Activated CD4-positive, alpha-beta T cell treated with anti-CD3 and anti-CD28 coated beads for 1 hour (primary cell): Measurements from ENCODE around the gene MICAL3.
"Not testable (repeated sequence)": the region's sequence is repeated elsewhere in the genome, so short reads cannot be mapped to it uniquely, and the experiment has no call there.

ENCODE experiments used
- DNase-seq: peaks from one replicate; pipeline ENCODE4 v3.0.0-alpha.2; 2020

Gene MICAL3

GRCh38 chr22:17951315-17951714 lies 73.0 kb downstream of the MICAL3 start:
- DNase-seq, result no peak

DNA sequence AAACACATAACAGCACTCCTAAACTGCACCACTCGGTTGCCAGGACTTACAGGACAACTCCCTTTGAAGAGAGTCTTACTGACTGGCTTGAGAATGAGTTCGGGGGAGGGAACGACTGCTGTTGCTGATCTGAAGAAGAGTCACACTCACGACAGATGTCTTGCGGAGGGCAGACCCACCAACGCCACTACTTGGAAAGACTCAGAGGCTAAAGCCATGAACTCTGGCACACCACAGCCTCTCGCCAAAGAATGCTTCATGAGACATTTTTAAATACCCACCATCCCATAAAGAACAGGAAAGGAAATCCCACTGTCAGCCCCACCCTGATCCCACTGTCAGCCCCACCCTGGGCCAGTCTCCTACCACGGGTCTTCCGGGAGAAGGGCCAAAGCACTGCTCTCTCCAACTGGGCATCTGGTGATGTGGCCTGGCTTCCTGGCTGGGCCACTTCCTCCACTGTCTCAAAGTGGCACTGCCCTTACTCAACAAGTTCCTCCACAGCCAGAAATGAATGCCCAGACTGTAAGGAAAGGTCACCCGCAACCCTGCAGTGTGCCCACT lies 73.6 kb downstream of the MICAL3 start:
- no peak for DNase-seq

- DNase-seq, result no peak
Observed at GRCh38 chr22:17949642-17950473, 74.5 kb downstream of the MICAL3 start.

DNA sequence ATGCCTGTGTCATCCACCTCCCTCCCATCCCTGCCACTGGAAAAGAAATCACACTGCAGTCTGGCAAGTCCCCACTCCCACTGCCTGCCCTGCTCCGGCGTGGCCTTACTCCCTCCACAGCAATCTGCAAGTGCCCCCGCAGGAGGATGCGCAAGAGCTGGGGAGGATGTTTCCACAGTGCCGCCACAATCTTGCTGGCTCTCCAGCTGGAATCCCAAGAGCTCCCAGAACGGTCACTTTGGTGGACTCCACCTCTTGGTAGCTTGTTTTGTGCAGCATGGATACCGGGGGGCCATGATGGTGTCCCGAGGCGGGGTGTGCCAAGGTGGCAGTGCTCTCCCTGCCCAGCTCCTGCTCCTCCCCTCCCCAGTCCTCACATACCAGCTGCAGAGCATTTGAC lies 76.3 kb downstream of the MICAL3 start:
- DNase-seq, result no peak

GRCh38 chr22:17946662-17947367 lies 77.5 kb downstream of the MICAL3 start:
- no peak for DNase-seq

- no peak for DNase-seq
Observed at GRCh38 chr22:17945888-17946648, 78.3 kb downstream of the MICAL3 start.

GRCh38 chr22:17945156-17945887 lies 79.0 kb downstream of the MICAL3 start:
- DNase-seq, result no peak

DNA sequence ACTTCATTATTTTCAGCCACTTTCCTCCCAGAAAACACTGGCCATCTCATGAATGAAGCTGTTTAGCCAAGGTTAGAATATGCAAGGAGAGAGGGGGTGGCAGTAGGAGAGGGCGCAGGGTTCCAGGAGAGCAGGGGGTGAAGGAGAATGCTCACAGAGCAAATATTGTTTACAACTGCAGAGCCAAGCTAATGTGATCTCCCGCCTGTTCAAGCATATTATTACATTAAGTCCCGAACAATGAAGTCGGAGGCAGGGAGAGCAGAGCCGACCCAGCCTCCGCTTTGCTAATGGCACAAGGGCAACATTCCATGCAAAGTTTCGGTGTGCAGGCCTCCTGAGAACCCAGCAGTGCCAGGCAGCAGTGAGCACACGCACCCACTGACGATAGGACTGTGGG lies 80.1 kb downstream of the MICAL3 start:
- no peak for DNase-seq

DNA sequence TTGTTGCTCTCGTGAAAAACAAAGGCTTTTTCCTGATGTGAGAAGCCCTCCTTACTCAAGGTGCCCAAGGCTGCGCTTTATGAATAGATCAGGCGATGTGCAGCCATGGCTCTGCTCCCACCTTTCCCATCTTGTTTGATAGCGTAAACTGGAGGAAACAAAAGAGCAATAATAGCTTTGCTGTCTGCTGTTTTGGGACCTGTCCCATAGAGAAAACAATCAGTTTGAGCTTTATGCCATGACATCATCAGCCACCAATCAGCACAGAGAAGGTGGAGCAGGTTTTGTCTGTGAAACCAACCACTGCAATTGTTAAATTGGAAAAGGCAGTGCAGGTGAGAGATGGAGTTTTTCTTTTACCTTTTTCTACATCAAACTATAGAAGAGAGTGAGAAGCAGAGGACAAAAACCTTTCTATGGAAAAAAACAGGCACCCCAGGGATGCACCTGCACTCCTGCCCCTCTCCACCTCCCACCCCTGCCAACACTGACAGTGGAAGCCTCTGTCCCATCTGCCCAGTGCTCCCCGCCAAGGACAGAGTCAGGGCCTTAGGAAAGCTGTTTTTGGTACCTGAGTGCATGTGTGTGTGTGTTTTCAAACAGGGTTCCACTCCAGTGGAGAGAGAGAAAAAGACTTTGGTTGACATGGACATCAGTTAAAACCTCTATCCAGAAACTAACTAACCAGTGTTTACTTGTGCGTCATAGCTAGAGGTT lies 80.7 kb downstream of the MICAL3 start:
- DNase-seq, result no peak

DNA sequence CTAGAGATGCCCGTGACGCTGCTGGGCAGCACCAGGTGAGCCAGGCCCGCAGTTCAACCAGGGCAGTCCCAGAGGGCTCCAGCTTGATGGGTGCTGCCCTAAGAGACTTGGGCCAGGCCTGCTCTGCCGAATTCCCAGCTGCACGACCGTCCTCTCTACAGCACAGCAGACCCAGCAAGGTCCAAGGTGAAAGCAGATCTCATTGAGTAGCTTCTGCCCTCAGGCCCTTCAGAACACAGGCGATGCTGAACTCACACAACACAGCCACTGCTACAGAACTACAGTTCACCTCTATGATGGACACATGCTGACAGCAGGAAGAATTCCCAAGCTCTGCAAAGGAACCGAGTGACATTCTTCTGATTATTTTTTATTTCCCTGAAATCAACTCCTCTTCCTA lies 81.6 kb downstream of the MICAL3 start:
- DNase-seq, result no peak

GRCh38 chr22:17941471-17942406 lies 82.6 kb downstream of the MICAL3 start:
- DNase-seq, result no peak

- DNase-seq, result no peak
Observed at GRCh38 chr22:17939579-17939978, 84.8 kb downstream of the MICAL3 start.

DNA sequence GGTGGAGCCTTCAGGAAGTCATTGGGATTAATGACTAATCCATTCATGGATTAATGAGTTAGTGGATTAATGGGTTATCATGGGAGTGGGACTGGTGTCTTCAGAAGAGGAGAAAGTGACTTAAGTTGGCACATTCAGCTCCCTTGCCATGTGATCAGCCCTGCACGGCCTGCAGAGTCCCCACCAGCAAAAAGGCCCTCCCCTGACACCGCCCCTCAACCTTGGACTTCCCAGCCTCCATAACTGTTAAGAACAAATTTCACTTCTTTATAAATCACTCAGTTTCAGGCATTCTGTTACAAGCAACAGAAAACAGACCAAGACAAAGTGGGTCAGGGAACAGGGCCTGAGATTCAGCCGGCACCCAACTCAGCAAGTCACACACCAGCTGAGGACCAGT lies 85.3 kb downstream of the MICAL3 start:
- DNase-seq, result no peak

- no peak for DNase-seq
Observed at GRCh38 chr22:17938484-17938924, 85.9 kb downstream of the MICAL3 start.

GRCh38 chr22:17932457-17932856 lies 91.9 kb downstream of the MICAL3 start:
- DNase-seq, result not testable (repeated sequence)

- DNase-seq, result no peak
Observed at GRCh38 chr22:17931400-17931825, 92.9 kb downstream of the MICAL3 start.

GRCh38 chr22:17930455-17931313 lies 93.7 kb downstream of the MICAL3 start:
- DNase-seq, result no peak

DNA sequence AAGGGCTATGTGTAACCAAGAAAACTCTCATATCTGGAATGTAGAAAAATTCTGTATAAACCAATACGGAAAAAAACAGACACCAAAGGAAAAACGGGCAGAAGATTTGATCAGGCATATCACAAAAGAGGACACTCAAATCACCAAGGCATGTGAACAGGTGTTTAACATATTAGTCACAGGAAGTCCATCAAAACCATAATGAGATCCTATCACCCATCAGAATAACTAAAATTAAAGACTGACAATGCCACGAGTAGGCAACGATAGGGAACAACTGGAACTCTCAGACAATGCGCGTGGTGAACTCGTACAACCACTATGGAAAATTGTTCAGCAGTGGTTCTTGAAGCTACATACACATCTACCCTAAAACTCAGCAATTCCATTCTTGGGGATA lies 94.5 kb downstream of the MICAL3 start:
- no peak for DNase-seq

- DNase-seq, result no peak
Observed at GRCh38 chr22:17928391-17928790, 96.0 kb downstream of the MICAL3 start.

DNA sequence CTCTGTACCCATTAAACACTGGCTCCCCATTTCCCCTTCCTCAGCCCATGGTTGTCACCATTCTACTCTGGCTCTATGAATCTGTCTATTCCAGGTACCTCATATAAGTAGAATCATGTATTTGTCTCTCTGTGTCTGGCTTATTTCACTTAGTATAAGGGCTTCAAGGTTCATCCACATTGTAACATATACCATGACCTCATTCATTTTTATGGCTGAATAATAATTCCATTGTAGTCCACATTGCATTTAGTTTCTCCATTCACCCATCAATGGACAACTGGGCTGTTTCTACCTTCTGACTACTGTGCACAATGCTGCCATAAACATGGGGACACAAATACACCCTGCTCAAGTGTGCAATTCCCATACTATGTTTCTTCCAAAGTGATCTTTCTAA lies 97.3 kb downstream of the MICAL3 start:
- DNase-seq, result no peak
